BLaER1 (cell line): ENCODE data around the gene FGF19.
A peak's percentile ranks its signal among the peaks of the same experiment; 100 is the strongest.
"Not testable (repeated sequence)": the region's sequence is repeated elsewhere in the genome, so short reads cannot be mapped to it uniquely, and the experiment has no call there.

ENCODE experiments used
- H3K27ac ChIP-seq: shearing (Covaris generic); formaldehyde crosslinking; 2 replicates; pipeline ENCODE4 v1.8.1; 2022
- H3K27me3 ChIP-seq: shearing (Covaris generic); formaldehyde crosslinking; 2 replicates; pipeline ENCODE4 v1.8.1; 2022
- H3K36me3 ChIP-seq: shearing (Covaris generic); formaldehyde crosslinking; 2 replicates; pipeline ENCODE4 v1.8.1; 2022
- H3K4me1 ChIP-seq: shearing (Covaris generic); formaldehyde crosslinking; 2 replicates; pipeline ENCODE4 v1.8.1; 2022
- H3K4me2 ChIP-seq: shearing (Covaris generic); formaldehyde crosslinking; 2 replicates; pipeline ENCODE4 v1.8.1; 2022
- H3K4me3 ChIP-seq: shearing (Covaris generic); formaldehyde crosslinking; 2 replicates; pipeline ENCODE4 v1.8.1; 2022
- H3K9ac ChIP-seq: shearing (Covaris generic); formaldehyde crosslinking; 2 replicates; pipeline ENCODE4 v1.8.1; 2022
- H3K9me3 ChIP-seq: shearing (Covaris generic); formaldehyde crosslinking; 2 replicates; pipeline ENCODE4 v1.8.1; 2022
- H4K20me1 ChIP-seq: shearing (Covaris generic); formaldehyde crosslinking; 2 replicates; pipeline ENCODE4 v1.8.1; 2022
- Cebpa-rat ChIP-seq: shearing (Covaris generic); IDR thresholded peaks from 2 replicates; pipeline ENCODE4 v1.8.1; 2022

FGF19 gene

GRCh38 chr11:69697861-69698260 lies 6.0 kb downstream of the FGF19 start:
- H3K4me2 ChIP-seq = peak overlapping the region; percentile 54
- H3K9me3 ChIP-seq = no peaks in the 10 kb centered on the region
- no peak for TF ChIP-seq Cebpa-rat
- no peaks in the 10 kb centered on the region for H3K36me3 ChIP-seq
- no peak overlapping the region for H3K9ac ChIP-seq
- no peak overlapping the region for H3K4me3 ChIP-seq
- no peak overlapping the region for H3K27ac ChIP-seq
- peaks cover 53% of the 10 kb centered on the region for H3K4me1 ChIP-seq
- peaks cover 47% of the 10 kb centered on the region for H4K20me1 ChIP-seq
- peaks cover 69% of the 10 kb centered on the region for H3K27me3 ChIP-seq

- Histone ChIP-seq H3K27me3 (peaks cover 65% of the 10 kb centered on the region), H3K4me3 (no peak overlapping the region), H3K9me3 (no peaks in the 10 kb centered on the region; the same call in 1 of the 2 replicates), H3K4me2 (peak overlapping the region; percentile 54), H3K9ac (no peak overlapping the region), H4K20me1 (peaks cover 43% of the 10 kb centered on the region), H3K27ac (no peak overlapping the region), H3K4me1 (peaks cover 51% of the 10 kb centered on the region), H3K36me3 (no peaks in the 10 kb centered on the region)
- TF ChIP-seq Cebpa-rat = no peak
Measured at GRCh38 chr11:69697469-69697843, 6.4 kb downstream of the FGF19 start.

- Histone ChIP-seq H3K27me3 (peaks cover 60% of the 10 kb centered on the region), H3K27ac (no peak overlapping the region), H3K9ac (no peak overlapping the region), H4K20me1 (peaks cover 38% of the 10 kb centered on the region), H3K4me1 (peaks cover 45% of the 10 kb centered on the region), H3K36me3 (no peaks in the 10 kb centered on the region), H3K9me3 (no peaks in the 10 kb centered on the region; the same call in 1 of the 2 replicates), H3K4me2 (peak overlapping the region; percentile 54), H3K4me3 (no peak overlapping the region)
- TF ChIP-seq Cebpa-rat = no peak
Measured at GRCh38 chr11:69696749-69697468, 6.9 kb downstream of the FGF19 start.

- not testable (repeated sequence) for H3K27ac ChIP-seq, H3K4me3 ChIP-seq, H3K9me3 ChIP-seq, H3K4me2 ChIP-seq, H3K9ac ChIP-seq, H3K36me3 ChIP-seq
- peaks cover 51% of the 10 kb centered on the region for H3K27me3 ChIP-seq
- H3K4me1 ChIP-seq = peaks cover 40% of the 10 kb centered on the region
- H4K20me1 ChIP-seq = peaks cover 29% of the 10 kb centered on the region
Measured at GRCh38 chr11:69695995-69696394, 7.8 kb downstream of the FGF19 start.

GRCh38 chr11:69695581-69695980 lies 8.2 kb downstream of the FGF19 start:
- Histone ChIP-seq H3K4me1 (peaks cover 36% of the 10 kb centered on the region), H4K20me1 (peaks cover 25% of the 10 kb centered on the region), H3K36me3 (no peaks in the 10 kb centered on the region), H3K9ac (no peak overlapping the region), H3K27me3 (peaks cover 46% of the 10 kb centered on the region), H3K27ac (no peak overlapping the region), H3K4me2 (no peak overlapping the region), H3K9me3 (no peaks in the 10 kb centered on the region; the same call in 1 of the 2 replicates), H3K4me3 (no peak overlapping the region)
- TF ChIP-seq Cebpa-rat = no peak

- no peaks in the 10 kb centered on the region for H3K36me3 ChIP-seq
- no peak overlapping the region for H3K9ac ChIP-seq
- peaks cover 28% of the 10 kb centered on the region for H3K4me1 ChIP-seq
- H3K4me2 ChIP-seq = no peak overlapping the region
- peaks cover 19% of the 10 kb centered on the region for H4K20me1 ChIP-seq
- no peak overlapping the region for H3K27ac ChIP-seq
- no peaks in the 10 kb centered on the region; the same call in 1 of the 2 replicates for H3K9me3 ChIP-seq
- no peak overlapping the region for H3K4me3 ChIP-seq
- TF ChIP-seq Cebpa-rat = no peak
- H3K27me3 ChIP-seq = peaks cover 42% of the 10 kb centered on the region
Measured at GRCh38 chr11:69694781-69695180, 9.0 kb downstream of the FGF19 start.

GRCh38 chr11:69692422-69692821 lies 11.4 kb downstream of the FGF19 start:
- no peak overlapping the region for H3K4me2 ChIP-seq
- H4K20me1 ChIP-seq = 0 out of 2 replicates have a peak, but pooled peaks cover under 1% of the 10 kb centered on the region
- no peak for TF ChIP-seq Cebpa-rat
- no peak overlapping the region for H3K27ac ChIP-seq
- H3K9ac ChIP-seq = no peak overlapping the region
- peaks cover 37% of the 10 kb centered on the region for H3K27me3 ChIP-seq
- H3K4me1 ChIP-seq = peaks cover 5% of the 10 kb centered on the region
- no peaks in the 10 kb centered on the region; the same call in 1 of the 2 replicates for H3K9me3 ChIP-seq
- H3K4me3 ChIP-seq = no peak overlapping the region
- no peaks in the 10 kb centered on the region for H3K36me3 ChIP-seq

GRCh38 chr11:69691463-69691862 lies 12.4 kb downstream of the FGF19 start:
- H3K4me3 ChIP-seq = no peak overlapping the region

GRCh38 chr11:69689484-69690319 lies 14.1 kb downstream of the FGF19 start:
- Histone ChIP-seq H3K27ac (no peak overlapping the region), H4K20me1 (no peaks in the 10 kb centered on the region), H3K4me3 (no peak overlapping the region), H3K27me3 (peaks cover 11% of the 10 kb centered on the region), H3K9me3 (no peaks in the 10 kb centered on the region; the same call in 1 of the 2 replicates), H3K36me3 (no peaks in the 10 kb centered on the region), H3K4me1 (peaks cover 7% of the 10 kb centered on the region; the same call in 1 of the 2 replicates), H3K4me2 (no peak overlapping the region), H3K9ac (no peak overlapping the region)
- TF ChIP-seq Cebpa-rat = no peak

More at GRCh38 chr11:69691463-69691862, 12.4 kb downstream of the FGF19 start:
- Histone ChIP-seq H4K20me1 (no peaks in the 10 kb centered on the region), H3K27ac (no peak overlapping the region), H3K9ac (no peak overlapping the region), H3K4me1 (no peaks in the 10 kb centered on the region), H3K4me2 (no peak overlapping the region), H3K36me3 (no peaks in the 10 kb centered on the region), H3K27me3 (peaks cover 28% of the 10 kb centered on the region), H3K9me3 (no peaks in the 10 kb centered on the region; the same call in 1 of the 2 replicates)
- no peak for TF ChIP-seq Cebpa-rat

- H3K36me3 ChIP-seq, H3K4me3 ChIP-seq, H4K20me1 ChIP-seq, H3K27me3 ChIP-seq, H3K9me3 ChIP-seq, H3K4me1 ChIP-seq, H3K4me2 ChIP-seq, H3K27ac ChIP-seq, H3K9ac ChIP-seq: not testable (repeated sequence)
Measured at GRCh38 chr11:69687969-69688771, 15.7 kb downstream of the FGF19 start.
